ACC112 (cell line): ENCODE measurements around the gene CLEC4D.
"Not testable (repeated sequence)": the region's sequence is repeated elsewhere in the genome, so short reads cannot be mapped to it uniquely, and the experiment has no call there.

ENCODE experiments used
- H2AFZ ChIP-seq: fragments of 200-600 bp; sonication (generic); one replicate; pipeline ENCODE4 v1.6.0; 2017; ENCODE audit warnings: antibody characterized with exemption, low read length; ENCODE audit not compliant: unreplicated experiment
- H3K27ac ChIP-seq: fragments of 200-600 bp; sonication (generic); 2 replicates; pipeline ENCODE4 v1.5.1; 2014; ENCODE audit warnings: low read depth, mild to moderate bottlenecking, antibody characterized with exemption, low read length, moderate library complexity
- H3K27me3 ChIP-seq: fragments of 200-600 bp; sonication (generic); 2 replicates; pipeline ENCODE4 v1.6.1; 2014; ENCODE audit warnings: mild to moderate bottlenecking, antibody characterized with exemption, low read length, moderate library complexity, mixed read lengths; ENCODE audit not compliant: insufficient read depth
- H3K36me3 ChIP-seq: fragments of 200-600 bp; sonication (generic); 2 replicates; pipeline ENCODE4 v1.6.1; 2016; ENCODE audit warnings: mild to moderate bottlenecking, antibody characterized with exemption, low read length, moderate library complexity, mixed read lengths; ENCODE audit not compliant: insufficient read depth
- H3K4me1 ChIP-seq: fragments of 200-600 bp; sonication (generic); one replicate; pipeline ENCODE4 v1.6.1; 2016; ENCODE audit warnings: low read length, mixed read lengths; ENCODE audit not compliant: insufficient read depth, unreplicated experiment, control insufficient read depth
- H3K4me3 ChIP-seq: fragments of 200-600 bp; sonication (generic); 2 replicates; pipeline ENCODE4 v1.5.1; 2014; ENCODE audit warnings: mild to moderate bottlenecking, low read depth, low read length
- H3K79me2 ChIP-seq: fragments of 200-600 bp; sonication (generic); one replicate; pipeline ENCODE4 v1.6.0; 2016; ENCODE audit warnings: low read length; ENCODE audit not compliant: control insufficient read depth, unreplicated experiment, insufficient read depth

The CLEC4D gene

GRCh38 chr12:8532045-8532444 lies 18.7 kb downstream of the CLEC4D start:
- no peaks in the 10 kb centered on the region for H3K79me2 ChIP-seq
- H3K4me3 ChIP-seq, result no peak overlapping the region
- H3K36me3 ChIP-seq, result no peaks in the 10 kb centered on the region
- H3K27me3 ChIP-seq, result peaks cover 73% of the 10 kb centered on the region
- H2AFZ ChIP-seq, result no peak overlapping the region
- H3K4me1 ChIP-seq, result no peaks in the 10 kb centered on the region
- no peak overlapping the region for H3K27ac ChIP-seq

- peaks cover 68% of the 10 kb centered on the region for H3K27me3 ChIP-seq
- H2AFZ ChIP-seq, H3K27ac ChIP-seq, H3K79me2 ChIP-seq, H3K36me3 ChIP-seq, H3K4me3 ChIP-seq, H3K4me1 ChIP-seq: not testable (repeated sequence)
Observed at GRCh38 chr12:8537820-8538219, 24.5 kb downstream of the CLEC4D start.

- H3K27ac ChIP-seq, H3K4me3 ChIP-seq, H3K4me1 ChIP-seq, H3K79me2 ChIP-seq, H2AFZ ChIP-seq, H3K36me3 ChIP-seq: not testable (repeated sequence)
- H3K27me3 ChIP-seq, result peaks cover 41% of the 10 kb centered on the region
Observed at GRCh38 chr12:8540831-8541230, 27.5 kb downstream of the CLEC4D start, which contains the start of gene CLEC4E. Gene CLEC4E, minus strand, starts transcription at chr12:8540905. Its CDS starts 108 bp downstream, at chr12:8540797.

- Histone ChIP-seq H3K36me3 (no peaks in the 10 kb centered on the region), H3K27me3 (peaks cover 40% of the 10 kb centered on the region), H2AFZ (no peak overlapping the region), H3K4me1 (no peaks in the 10 kb centered on the region), H3K79me2 (no peaks in the 10 kb centered on the region), H3K27ac (no peak overlapping the region), H3K4me3 (no peak overlapping the region)
Observed at GRCh38 chr12:8541562-8541961, 28.3 kb downstream of the CLEC4D start.

- peaks cover 37% of the 10 kb centered on the region for H3K27me3 ChIP-seq
- no peaks in the 10 kb centered on the region for H3K36me3 ChIP-seq
- no peaks in the 10 kb centered on the region for H3K4me1 ChIP-seq
- no peak overlapping the region for H2AFZ ChIP-seq
- no peaks in the 10 kb centered on the region for H3K79me2 ChIP-seq
- H3K27ac ChIP-seq, result no peak overlapping the region
- peak overlapping the region; percentile 53 for H3K4me3 ChIP-seq
Observed at GRCh38 chr12:8544295-8544694, 31.0 kb downstream of the CLEC4D start.

- no peaks in the 10 kb centered on the region for H3K4me1 ChIP-seq
- no peak overlapping the region for H3K27ac ChIP-seq
- no peak overlapping the region for H3K4me3 ChIP-seq
- peaks cover 31% of the 10 kb centered on the region for H3K27me3 ChIP-seq
- H2AFZ ChIP-seq, result no peak overlapping the region
- H3K36me3 ChIP-seq, result no peaks in the 10 kb centered on the region
- no peaks in the 10 kb centered on the region for H3K79me2 ChIP-seq
Observed at GRCh38 chr12:8546591-8546990, 33.3 kb downstream of the CLEC4D start.

GRCh38 chr12:8547645-8548044 lies 34.3 kb downstream of the CLEC4D start:
- Histone ChIP-seq H3K27ac (no peak overlapping the region), H3K27me3 (peaks cover 37% of the 10 kb centered on the region), H2AFZ (no peak overlapping the region)

GRCh38 chr12:8548192-8548591 lies 34.9 kb downstream of the CLEC4D start:
- no peak overlapping the region for H3K27ac ChIP-seq
- peaks cover 37% of the 10 kb centered on the region for H3K27me3 ChIP-seq
- no peaks in the 10 kb centered on the region for H3K36me3 ChIP-seq
- no peaks in the 10 kb centered on the region for H3K79me2 ChIP-seq
- no peaks in the 10 kb centered on the region for H3K4me1 ChIP-seq
- H2AFZ ChIP-seq, result no peak overlapping the region
- no peak overlapping the region for H3K4me3 ChIP-seq

More at GRCh38 chr12:8547645-8548044, 34.3 kb downstream of the CLEC4D start:
- no peaks in the 10 kb centered on the region for H3K4me1 ChIP-seq
- H3K36me3 ChIP-seq, result no peaks in the 10 kb centered on the region
- no peaks in the 10 kb centered on the region for H3K79me2 ChIP-seq
- no peak overlapping the region for H3K4me3 ChIP-seq

- Histone ChIP-seq H2AFZ (no peak overlapping the region), H3K4me3 (no peak overlapping the region), H3K79me2 (no peaks in the 10 kb centered on the region), H3K4me1 (no peaks in the 10 kb centered on the region), H3K36me3 (no peaks in the 10 kb centered on the region), H3K27me3 (peaks cover 37% of the 10 kb centered on the region), H3K27ac (no peak overlapping the region)
Observed at GRCh38 chr12:8549381-8549780, 36.1 kb downstream of the CLEC4D start.

GRCh38 chr12:8553088-8553627 lies 39.9 kb downstream of the CLEC4D start:
- no peak overlapping the region for H3K27ac ChIP-seq
- H3K4me1 ChIP-seq, result no peaks in the 10 kb centered on the region
- no peak overlapping the region for H2AFZ ChIP-seq
- H3K79me2 ChIP-seq, result no peaks in the 10 kb centered on the region
- H3K27me3 ChIP-seq, result peaks cover 23% of the 10 kb centered on the region
- H3K36me3 ChIP-seq, result no peaks in the 10 kb centered on the region
- H3K4me3 ChIP-seq, result no peak overlapping the region

- no peak overlapping the region for H3K4me3 ChIP-seq
- no peak overlapping the region for H3K27ac ChIP-seq
- H3K36me3 ChIP-seq, result no peaks in the 10 kb centered on the region
- H3K79me2 ChIP-seq, result no peaks in the 10 kb centered on the region
- H2AFZ ChIP-seq, result no peak overlapping the region
- no peaks in the 10 kb centered on the region for H3K4me1 ChIP-seq
- H3K27me3 ChIP-seq, result peaks cover 17% of the 10 kb centered on the region; the same call in 1 of the 2 replicates
Observed at GRCh38 chr12:8554451-8555195, 41.3 kb downstream of the CLEC4D start.
